IPS DF 6.9 (cell line): ENCODE measurements around the gene MTMR4.
"Not testable (repeated sequence)": the region's sequence is repeated elsewhere in the genome, so short reads cannot be mapped to it uniquely, and the experiment has no call there.

Experiments
- DNase-seq: peaks from one replicate; pipeline ENCODE4 v3.0.0-alpha.2; 2013; ENCODE audit warnings: low read depth, low spot score
- H3K27ac ChIP-seq: one replicate; pipeline ENCODE4 v1.5.1; 2013; ENCODE audit warnings: low read length, control low read depth
- H3K27me3 ChIP-seq: 2 replicates; pipeline ENCODE4 v1.6.1; 2013; ENCODE audit warnings: mild to moderate bottlenecking, low read length; ENCODE audit not compliant: control insufficient read depth, insufficient read depth
- H3K36me3 ChIP-seq: 2 replicates; pipeline ENCODE4 v1.6.1; 2013; ENCODE audit warnings: low read length; ENCODE audit not compliant: control insufficient read depth, insufficient read depth
- H3K4me1 ChIP-seq: 2 replicates; pipeline ENCODE4 v1.6.1; 2013; ENCODE audit warnings: low read length; ENCODE audit not compliant: control insufficient read depth, insufficient read depth
- H3K4me3 ChIP-seq: 2 replicates; pipeline ENCODE4 v1.5.1; 2013; ENCODE audit warnings: mild to moderate bottlenecking, low read length
- H3K9me3 ChIP-seq: 2 replicates; pipeline ENCODE4 v1.6.1; 2013; ENCODE audit warnings: low read length, inconsistent platforms; ENCODE audit not compliant: control insufficient read depth, insufficient read depth
- WGBS: extraction: QIAGEN DNeasy Blood & Tissue Kit; methylation state at CpG from one replicate; pipeline ENCODE4 v1.1.7; 2013; ENCODE audit warnings: mixed read lengths, missing lambda C conversion rate; ENCODE audit not compliant: insufficient read length, insufficient coverage; 5-methylcytosine and 5-hydroxymethylcytosine counted together

Gene MTMR4

GRCh38 chr17:58513965-58514769, at the start of gene MTMR4:
Gene MTMR4 (minus strand): TSS chr17:58514638. CDS start chr17:58514407, 231 bp downstream.
- peak; percentile 70 for DNase-seq
- no peaks in the 10 kb centered on the region for H3K9me3 ChIP-seq
- peak within 1 kb of the TSS; percentile 85 for H3K4me3 ChIP-seq
- no peak within 1 kb of the TSS for H3K27ac ChIP-seq
- H3K4me1 ChIP-seq: peaks cover 4% of the 10 kb centered on the region; the same call in 1 of the 2 replicates
- peaks cover 15% of the 10 kb centered on the region; the same call in 1 of the 2 replicates for H3K36me3 ChIP-seq
- H3K27me3 ChIP-seq: no peaks in the 10 kb centered on the region
- WGBS: no CpG with 5 or more reads among the region's 64 CpGs

GRCh38 chr17:58560511-58560910, 46.1 kb upstream of the MTMR4 start:
- peaks cover 1% of the 10 kb centered on the region; the same call in 1 of the 2 replicates for H3K4me1 ChIP-seq
- no peaks in the 10 kb centered on the region; the same call in 1 of the 2 replicates for H3K27me3 ChIP-seq
- no peak overlapping the region for H3K27ac ChIP-seq
- no peak for DNase-seq
- no peaks in the 10 kb centered on the region for H3K36me3 ChIP-seq
- H3K9me3 ChIP-seq: no peaks in the 10 kb centered on the region
- no CpG with 5 or more reads among the region's 1 CpG for WGBS
- H3K4me3 ChIP-seq: no peak overlapping the region

- Histone ChIP-seq H3K27ac (no peak overlapping the region), H3K4me1 (no peaks in the 10 kb centered on the region), H3K9me3 (no peaks in the 10 kb centered on the region), H3K36me3 (no peaks in the 10 kb centered on the region), H3K27me3 (no peaks in the 10 kb centered on the region; the same call in 1 of the 2 replicates), H3K4me3 (no peak overlapping the region)
- no peak for DNase-seq
- no CpG with 5 or more reads among the region's 3 CpGs for WGBS
Observed at GRCh38 chr17:58557981-58558380, 43.5 kb upstream of the MTMR4 start.

GRCh38 chr17:58556833-58557250, 42.4 kb upstream of the MTMR4 start:
- WGBS: no CpG with 5 or more reads among the region's 5 CpGs
- Histone ChIP-seq H3K9me3 (no peaks in the 10 kb centered on the region), H3K4me3 (no peak overlapping the region), H3K36me3 (no peaks in the 10 kb centered on the region), H3K27ac (no peak overlapping the region), H3K4me1 (no peaks in the 10 kb centered on the region), H3K27me3 (no peaks in the 10 kb centered on the region; the same call in 1 of the 2 replicates)
- no peak for DNase-seq

- H3K27me3 ChIP-seq, H3K4me3 ChIP-seq, DNase-seq, H3K36me3 ChIP-seq, H3K4me1 ChIP-seq, H3K27ac ChIP-seq, H3K9me3 ChIP-seq: not testable (repeated sequence)
- WGBS: no CpG with 5 or more reads among the region's 3 CpGs
Observed at GRCh38 chr17:58555109-58555508, 40.7 kb upstream of the MTMR4 start.

GRCh38 chr17:58541249-58541648, 26.8 kb upstream of the MTMR4 start:
- Histone ChIP-seq H3K27me3 (no peaks in the 10 kb centered on the region; the same call in 1 of the 2 replicates), H3K36me3 (no peaks in the 10 kb centered on the region), H3K27ac (no peak overlapping the region), H3K9me3 (no peaks in the 10 kb centered on the region), H3K4me1 (no peaks in the 10 kb centered on the region), H3K4me3 (no peak overlapping the region)
- WGBS: no CpG with 5 or more reads among the region's 2 CpGs
- DNase-seq: no peak

GRCh38 chr17:58539698-58540097, 25.3 kb upstream of the MTMR4 start:
- no peak for DNase-seq
- no peaks in the 10 kb centered on the region; the same call in 1 of the 2 replicates for H3K27me3 ChIP-seq
- no peaks in the 10 kb centered on the region for H3K4me1 ChIP-seq
- H3K9me3 ChIP-seq: no peaks in the 10 kb centered on the region
- H3K36me3 ChIP-seq: no peaks in the 10 kb centered on the region
- H3K4me3 ChIP-seq: no peak overlapping the region
- H3K27ac ChIP-seq: no peak overlapping the region

- H3K4me1 ChIP-seq: 0 out of 2 replicates have a peak, but pooled peaks cover 1% of the 10 kb centered on the region
- no peak overlapping the region for H3K4me3 ChIP-seq
- no peak overlapping the region for H3K27ac ChIP-seq
- H3K27me3 ChIP-seq: no peaks in the 10 kb centered on the region; the same call in 1 of the 2 replicates
- no peak for DNase-seq
- H3K9me3 ChIP-seq: no peaks in the 10 kb centered on the region
- WGBS: no CpG with 5 or more reads among the region's 6 CpGs
- H3K36me3 ChIP-seq: no peaks in the 10 kb centered on the region
Observed at GRCh38 chr17:58538811-58539409, 24.5 kb upstream of the MTMR4 start.

- Histone ChIP-seq H3K4me3 (no peak overlapping the region), H3K36me3 (no peaks in the 10 kb centered on the region), H3K27me3 (no peaks in the 10 kb centered on the region), H3K27ac (no peak overlapping the region), H3K9me3 (no peaks in the 10 kb centered on the region), H3K4me1 (0 out of 2 replicates have a peak, but pooled peaks cover 5% of the 10 kb centered on the region)
- no CpG with 5 or more reads among the region's 4 CpGs for WGBS
- no peak for DNase-seq
Observed at GRCh38 chr17:58537266-58537665, 22.8 kb upstream of the MTMR4 start.

GRCh38 chr17:58536542-58536941, 22.1 kb upstream of the MTMR4 start:
- no peak overlapping the region for H3K27ac ChIP-seq
- no peak overlapping the region for H3K4me3 ChIP-seq
- H3K27me3 ChIP-seq: no peaks in the 10 kb centered on the region
- H3K9me3 ChIP-seq: no peaks in the 10 kb centered on the region
- DNase-seq: no peak
- no peaks in the 10 kb centered on the region for H3K36me3 ChIP-seq
- WGBS: no CpG with 5 or more reads among the region's 3 CpGs
- 0 out of 2 replicates have a peak, but pooled peaks cover 5% of the 10 kb centered on the region for H3K4me1 ChIP-seq
